Suprapubic skin (tissue), 4 donors: Measurements from ENCODE around the gene GRIA3.

Source experiments
- CTCF ChIP-seq, 2 donors: fragments of 200-600 bp in 1 of 2; fragments of 450-650 bp in 1 of 2; sonication (generic) in 1 of 2; IDR thresholded peaks; one replicate each; pipeline ENCODE4 v1.5.1; 2016 to 2019; ENCODE audit warnings: antibody characterized with exemption in 2 of 2, mild to moderate bottlenecking in 1 of 2, moderate library complexity in 1 of 2
- POLR2A ChIP-seq, 2 donors: fragments of 450-650 bp; IDR thresholded peaks; one replicate each; pipeline ENCODE4 v1.6.1; 2017; ENCODE audit warnings: antibody characterized with exemption in 2 of 2, mild to moderate bottlenecking in 2 of 2, moderate library complexity in 2 of 2
- POLR2AphosphoS5 ChIP-seq, 3 donors: sonication (generic); formaldehyde crosslinking; IDR thresholded peaks; one replicate each; pipeline ENCODE4 v1.6.1; 2017; ENCODE audit warnings: antibody characterized with exemption in 3 of 3

DNA sequence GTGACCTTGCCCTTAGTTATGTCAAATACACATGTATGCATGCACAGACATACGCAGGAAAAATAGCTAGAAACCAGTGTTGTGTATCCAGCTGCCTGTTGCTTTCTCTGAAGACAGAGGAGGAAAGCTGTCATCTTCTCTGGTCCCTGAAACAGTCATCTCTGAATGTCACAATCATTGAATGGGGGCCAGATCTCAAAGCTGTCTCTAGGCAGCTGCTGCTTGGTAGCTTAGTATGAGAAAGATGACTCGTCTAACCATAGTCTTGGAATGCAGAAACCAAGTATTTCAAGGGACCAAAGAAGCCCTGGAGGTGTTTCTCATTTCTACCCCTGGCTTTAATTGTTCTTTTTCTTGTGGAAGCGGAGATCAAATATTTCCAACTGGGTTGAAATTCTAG is 4.0 kb downstream of the GRIA3 start:
- TF ChIP-seq POLR2A (IDR thresholded peaks at IDR 0.05) (no peak), POLR2AphosphoS5 (IDR thresholded peaks at IDR 0.05) (no peak), CTCF (IDR thresholded peaks at IDR 0.05) (no peak)
